Measurements from ENCODE around the gene CELF2. TPM values are rescaled to one million over a fixed set of nuclear protein-coding genes. Genes with fewer than 3 reads are reported as not detected.

Gene CELF2
- total and polyA plus RNA-seq, 12 donors, result 13.0 to 90.9 (median 80.9) TPM

GRCh38 chr10:11240641-11241040 is 223.0 kb downstream of the CELF2 start:
- Histone ChIP-seq H3K4me1 (peaks cover 9 to 92% (median 46%) of the 10 kb centered on the region in 9 donors), H3K4me3 (no peak overlapping the region), H3K27ac (peak overlapping the region in 1 of 10 donors; percentile 10), H3K36me3 (peaks cover 0 to 5% (median 0%) of the 10 kb centered on the region in 9 donors), H3K27me3 (no peaks in the 10 kb centered on the region), H3K9me3 (no peaks in the 10 kb centered on the region)
- 77 to 82% methylated on average over 7 of the region's 7 CpGs for WGBS, 2 donors
- intact Hi-C loops (cut with DNase I), result no loop called here
- ATAC-seq (no peak), DNase-seq (no peak)
- no peak for TF ChIP-seq CTCF (IDR thresholded peaks at IDR 0.05)

DNA sequence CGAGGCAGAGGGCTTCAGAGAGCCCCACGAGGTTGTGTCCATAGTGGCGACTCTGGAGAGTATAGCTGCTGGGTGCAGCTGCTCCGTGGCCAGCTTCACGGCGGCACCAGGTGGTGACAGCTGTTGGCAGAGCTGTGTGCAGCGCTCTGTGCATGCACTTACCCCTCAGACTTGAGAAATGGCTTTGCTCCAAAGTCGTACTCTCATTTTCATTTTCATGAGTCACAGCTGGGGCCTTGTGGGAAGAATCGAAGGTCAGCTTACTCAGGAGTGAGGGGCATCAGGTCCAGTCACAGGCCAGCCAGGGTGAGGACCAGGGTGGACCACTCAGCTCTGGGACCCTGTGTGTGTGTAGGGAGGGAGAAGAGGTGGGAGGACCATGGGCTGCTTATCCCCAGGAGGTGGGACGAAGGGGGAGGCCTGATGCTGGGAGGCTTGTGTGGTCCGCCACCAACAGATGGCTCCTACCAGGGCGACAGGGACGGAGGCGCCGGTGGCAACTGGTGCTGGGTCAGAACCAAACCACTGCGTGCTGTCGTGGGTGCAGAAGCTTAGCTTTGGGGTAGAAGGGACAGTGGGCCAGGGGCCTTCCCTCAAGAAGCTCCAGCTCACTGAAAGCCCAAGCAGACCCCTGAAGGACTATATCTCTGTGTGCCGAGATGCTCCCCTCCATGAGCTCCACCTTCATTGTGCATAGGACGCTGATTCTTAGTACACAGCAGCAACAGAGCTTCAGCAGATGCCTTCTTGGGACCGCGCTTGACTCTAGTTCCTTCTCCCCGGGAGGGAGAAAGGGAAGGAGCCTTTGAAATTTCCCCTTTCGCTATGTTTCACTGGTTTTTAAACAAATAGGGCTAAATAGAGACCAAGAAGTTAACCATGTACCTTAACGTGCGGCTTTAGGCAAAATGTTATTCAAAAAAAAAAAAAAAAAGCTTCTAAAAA is 225.0 kb downstream of the CELF2 start:
- H3K27ac ChIP-seq, result peak overlapping the region; percentile 52 to 87 (median 81)
- peak; percentile 71 to 76 for DNase-seq
- peaks cover 0 to 12% (median 0%) of the 10 kb centered on the region in 9 donors for H3K36me3 ChIP-seq
- no peak overlapping the region for H3K4me3 ChIP-seq
- intact Hi-C loops (cut with DNase I), result no loop called here
- no peaks in the 10 kb centered on the region for H3K9me3 ChIP-seq
- peak in 1 of 9 donors; percentile 21 for TF ChIP-seq CTCF (IDR thresholded peaks at IDR 0.05)
- WGBS, 2 donors, result 61 to 64% methylated on average over 25 of the region's 25 CpGs
- ATAC-seq, result peak; percentile 80 to 97 (median 94)
- no peaks in the 10 kb centered on the region for H3K27me3 ChIP-seq
- peaks cover 9 to 81% (median 54%) of the 10 kb centered on the region in 9 donors for H3K4me1 ChIP-seq

- H3K36me3 ChIP-seq, result peaks cover 0 to 13% (median 0%) of the 10 kb centered on the region in 9 donors
- H3K9me3 ChIP-seq, result no peaks in the 10 kb centered on the region
- DNase-seq (no peak), ATAC-seq (no peak)
- peaks cover 9 to 83% (median 55%) of the 10 kb centered on the region in 9 donors for H3K4me1 ChIP-seq
- peak overlapping the region in 5 of 10 donors; percentile 72 to 87 (median 84) for H3K27ac ChIP-seq
- TF ChIP-seq CTCF (IDR thresholded peaks at IDR 0.05), result no peak
- WGBS, 2 donors, result 89 to 91% methylated on average over 12 of the region's 12 CpGs
- intact Hi-C loops (cut with DNase I), result no loop called here
- H3K27me3 ChIP-seq, result no peaks in the 10 kb centered on the region
- no peak overlapping the region for H3K4me3 ChIP-seq
These were observed 226.0 kb downstream of the CELF2 start for GRCh38 chr10:11243425-11244222.

DNA sequence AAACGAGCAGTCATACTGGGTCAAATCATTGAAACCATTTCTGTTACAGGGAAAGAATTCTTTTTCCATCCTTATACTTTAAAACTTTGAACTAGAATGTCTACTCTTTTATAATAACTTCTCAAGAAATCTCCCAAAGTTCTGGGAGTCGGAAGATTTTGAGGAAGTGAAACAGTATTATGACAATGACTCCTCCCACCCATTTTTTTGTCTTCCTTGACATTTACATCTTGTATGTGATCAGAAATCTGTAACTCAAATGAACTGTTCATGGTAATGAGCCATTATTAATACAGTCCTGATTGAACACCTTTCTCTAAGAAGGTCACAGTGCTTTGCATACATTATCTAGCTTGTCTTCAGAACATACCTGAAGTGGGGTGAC is 227.4 kb downstream of the CELF2 start:
- intact Hi-C loops (cut with DNase I), result loop anchor here in 1 of 10 donors (5.0 kb wide), 1 partner anchor 78 kb away; no protein-coding TSS in a partner anchor
- no peak for TF ChIP-seq CTCF (IDR thresholded peaks at IDR 0.05)
- ATAC-seq, result no peak
- H3K27ac ChIP-seq, result no peak overlapping the region
- no peaks in the 10 kb centered on the region for H3K9me3 ChIP-seq
- 59 to 84% methylated on average over 2 of the region's 2 CpGs for WGBS, 2 donors
- peaks cover 0 to 28% (median 0%) of the 10 kb centered on the region in 9 donors for H3K36me3 ChIP-seq
- DNase-seq, result no peak
- H3K4me3 ChIP-seq, result no peak overlapping the region
- no peaks in the 10 kb centered on the region for H3K27me3 ChIP-seq
- H3K4me1 ChIP-seq, result peaks cover 9 to 81% (median 52%) of the 10 kb centered on the region in 9 donors
